H9 (cell line): ENCODE results near the gene ADSS2. TPM values are rescaled to one million over a fixed set of nuclear protein-coding genes. Genes with fewer than 3 reads are reported as not detected.

Experiments
- DNase-seq: peaks from one replicate; pipeline ENCODE4 v3.0.0-alpha.2; 2017
- H2AFZ ChIP-seq: one replicate; pipeline ENCODE4 v1.6.1; 2013; ENCODE audit warnings: mild to moderate bottlenecking, low read length, control low read depth, moderate library complexity
- H2AK5ac ChIP-seq: 2 replicates; pipeline ENCODE4 v1.6.1; 2013; ENCODE audit warnings: low read length, control low read depth, mixed read lengths; ENCODE audit not compliant: insufficient read length
- H2BK120ac ChIP-seq: one replicate; pipeline ENCODE4 v1.6.1; 2013; ENCODE audit warnings: low read depth, mild to moderate bottlenecking, low read length, control low read depth, inconsistent platforms; ENCODE audit not compliant: poor library complexity, severe bottlenecking
- H2BK12ac ChIP-seq: 2 replicates; pipeline ENCODE4 v1.6.1; 2013; ENCODE audit warnings: low read length, control low read depth, mixed read lengths, low read depth; ENCODE audit not compliant: insufficient read length
- H2BK15ac ChIP-seq: 2 replicates; pipeline ENCODE4 v1.6.1; 2013; ENCODE audit warnings: low read depth, low read length, control low read depth
- H2BK20ac ChIP-seq: one replicate; pipeline ENCODE4 v1.6.1; 2013; ENCODE audit warnings: low read depth, mild to moderate bottlenecking, low read length, control low read depth, inconsistent platforms; ENCODE audit not compliant: poor library complexity, severe bottlenecking
- H2BK5ac ChIP-seq: 2 replicates; pipeline ENCODE4 v1.6.1; 2013; ENCODE audit warnings: low read length, control low read depth, mixed read lengths; ENCODE audit not compliant: insufficient read length
- H3K14ac ChIP-seq: 2 replicates; pipeline ENCODE4 v1.6.1; 2013; ENCODE audit warnings: low read length, control low read depth; ENCODE audit not compliant: insufficient read depth
- H3K18ac ChIP-seq: 2 replicates; pipeline ENCODE4 v1.6.1; 2013; ENCODE audit warnings: low read depth, mild to moderate bottlenecking, mixed read lengths, low read length, control low read depth; ENCODE audit not compliant: insufficient read length
- H3K23ac ChIP-seq: 2 replicates; pipeline ENCODE4 v1.6.1; 2013; ENCODE audit warnings: low read length, control low read depth, mixed read lengths, low read depth; ENCODE audit not compliant: insufficient read length
- H3K23me2 ChIP-seq: 2 replicates; pipeline ENCODE4 v1.6.1; 2013; ENCODE audit warnings: low read depth, mild to moderate bottlenecking, mixed read lengths, low read length, control low read depth; ENCODE audit not compliant: insufficient read length, poor library complexity, severe bottlenecking
- H3K27ac ChIP-seq: 2 replicates; pipeline ENCODE4 v1.5.1; 2013; ENCODE audit warnings: low read length, control low read depth, mixed read lengths, low read depth; ENCODE audit not compliant: insufficient read length
- H3K27me3 ChIP-seq: 2 replicates; pipeline ENCODE4 v1.6.1; 2013; ENCODE audit warnings: low read length, control low read depth, inconsistent platforms; ENCODE audit not compliant: insufficient read depth
- H3K4ac ChIP-seq: 2 replicates; pipeline ENCODE4 v1.6.1; 2013; ENCODE audit warnings: low read depth, mild to moderate bottlenecking, control low read depth, inconsistent platforms, low read length, moderate library complexity
- H3K4me1 ChIP-seq: 2 replicates; pipeline ENCODE4 v1.6.1; 2013; ENCODE audit warnings: low read length, control low read depth, inconsistent platforms; ENCODE audit not compliant: insufficient read depth
- H3K4me2 ChIP-seq: 2 replicates; pipeline ENCODE4 v1.6.1; 2013; ENCODE audit warnings: low read length, control low read depth, mixed read lengths; ENCODE audit not compliant: insufficient read length, insufficient read depth
- H3K56ac ChIP-seq: 2 replicates; pipeline ENCODE4 v1.6.1; 2013; ENCODE audit warnings: low read depth, mild to moderate bottlenecking, mixed read lengths, low read length, control low read depth; ENCODE audit not compliant: insufficient read length
- H3K79me1 ChIP-seq: 2 replicates; pipeline ENCODE4 v1.6.1; 2013; ENCODE audit warnings: low read depth, mild to moderate bottlenecking, moderate library complexity, low read length, control low read depth, inconsistent platforms; ENCODE audit not compliant: insufficient read depth, poor library complexity, severe bottlenecking
- H3K79me2 ChIP-seq: 2 replicates; pipeline ENCODE4 v1.6.1; 2013; ENCODE audit warnings: low read length, control low read depth, inconsistent platforms; ENCODE audit not compliant: insufficient read depth
- H3K9ac ChIP-seq: 2 replicates; pipeline ENCODE4 v1.6.1; 2013; ENCODE audit warnings: low read length, control low read depth, mixed read lengths; ENCODE audit not compliant: insufficient read length; ENCODE audit errors: extremely low read depth
- H3K9me3 ChIP-seq: one replicate; pipeline ENCODE4 v1.6.1; 2013; ENCODE audit warnings: low read depth, low read length, inconsistent platforms; ENCODE audit not compliant: control insufficient read depth
- H3T11ph ChIP-seq: one replicate; pipeline ENCODE4 v1.6.1; 2013; ENCODE audit warnings: mild to moderate bottlenecking, low read length, control low read depth, inconsistent platforms
- H4K20me1 ChIP-seq: one replicate; pipeline ENCODE4 v1.6.1; 2013; ENCODE audit not compliant: control insufficient read depth, insufficient read length, insufficient read depth
- H4K5ac ChIP-seq: 2 replicates; pipeline ENCODE4 v1.6.1; 2013; ENCODE audit warnings: low read depth, mild to moderate bottlenecking, mixed read lengths, low read length, control low read depth; ENCODE audit not compliant: insufficient read length
- H4K8ac ChIP-seq: replicated peaks from 2 replicates; pipeline ENCODE4 v1.6.1; 2013; ENCODE audit warnings: low read length, control low read depth, mixed read lengths, low read depth; ENCODE audit not compliant: insufficient read length
- H4K91ac ChIP-seq: 2 replicates; pipeline ENCODE4 v1.6.1; 2013; ENCODE audit warnings: low read depth, mild to moderate bottlenecking, moderate library complexity, mixed read lengths, low read length, control low read depth; ENCODE audit not compliant: insufficient read length
- H3K27ac Mint-ChIP-seq, 3 experiments: 2 replicates in 2 of 3; 3 replicates in 1 of 3; pipeline ENCODE4 v1.8.0; 2020 to 2021; ENCODE audit warnings: mixed read lengths in 3 of 3, mild to moderate bottlenecking in 1 of 3, moderate library complexity in 1 of 3
- H3K27me3 Mint-ChIP-seq: 2 replicates; pipeline ENCODE4 v1.8.0; 2021; ENCODE audit warnings: low read depth, mild to moderate bottlenecking, moderate library complexity, mixed read lengths
- H3K36me3 Mint-ChIP-seq, 3 experiments: 2 replicates in 2 of 3; 3 replicates in 1 of 3; pipeline ENCODE4 v1.8.0; 2020 to 2021; ENCODE audit warnings: low read depth in 3 of 3, mixed read lengths in 3 of 3; ENCODE audit not compliant: insufficient read depth in 1 of 3
- H3K4me1 Mint-ChIP-seq, 2 experiments: 2 replicates each; pipeline ENCODE4 v1.8.0; 2020; ENCODE audit warnings: mixed read lengths in 2 of 2
- H3K4me3 Mint-ChIP-seq, 2 experiments: 2 replicates in 1 of 2; 3 replicates in 1 of 2; pipeline ENCODE4 v1.8.0; 2020 to 2021; ENCODE audit warnings: mild to moderate bottlenecking in 2 of 2, mixed read lengths in 2 of 2, moderate library complexity in 1 of 2
- H3K9me3 Mint-ChIP-seq, 2 experiments: 2 replicates in 1 of 2; 3 replicates in 1 of 2; pipeline ENCODE4 v1.8.0; 2020; ENCODE audit warnings: mild to moderate bottlenecking in 2 of 2, mixed read lengths in 2 of 2, moderate library complexity in 1 of 2
- CTCF ChIP-seq: fragments of 200-600 bp; sonication (generic); conservative IDR thresholded peaks from 3 replicates; pipeline ENCODE4 v1.8.0; 2021; ENCODE audit warnings: antibody characterized with exemption, mild to moderate bottlenecking
- WGBS: extraction: QIAGEN DNeasy Blood & Tissue Kit; methylation state at CpG from one replicate; pipeline ENCODE4 v1.1.7; 2013; ENCODE audit warnings: missing lambda C conversion rate, low lambda C conversion rate, mixed read lengths; ENCODE audit not compliant: insufficient read length; ENCODE audit errors: extremely low coverage; 5-methylcytosine and 5-hydroxymethylcytosine counted together
- total RNA-seq: library from RNA; stranded (reverse); gene quantifications from 2 replicates; pipeline ENCODE4 v1.2.1, GENCODE V29; 2021

The ADSS2 gene
- total RNA-seq, 1 experiment from 2014 or later = 65.4 TPM

DNA sequence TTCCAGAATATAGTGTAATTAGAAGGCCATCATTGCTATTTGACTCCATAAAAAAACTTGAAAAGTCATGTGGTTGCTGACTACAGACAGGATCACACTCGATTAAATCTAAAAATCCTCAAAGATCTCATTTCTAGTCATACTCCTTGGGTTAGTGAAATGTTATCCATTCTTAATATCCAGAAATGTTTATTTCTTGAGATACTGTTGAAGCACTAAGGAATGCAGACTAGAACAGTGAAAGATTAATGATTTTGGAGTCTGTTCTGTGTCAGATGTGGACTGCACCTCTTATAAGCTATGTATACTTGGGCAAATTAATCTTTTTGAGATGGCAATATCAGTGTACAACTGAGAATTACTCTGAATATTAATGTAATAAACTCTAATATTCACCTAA is 65.1 kb downstream of the ADSS2 start:
- no peak overlapping the region for H2AFZ ChIP-seq
- H3K27ac ChIP-seq = no peak overlapping the region
- no peak overlapping the region for H2BK5ac ChIP-seq
- H3K56ac ChIP-seq = no peak overlapping the region
- H4K5ac ChIP-seq = no peak overlapping the region
- no peak overlapping the region for H3K27ac Mint-ChIP-seq
- no peaks in the 10 kb centered on the region for H3K79me1 ChIP-seq
- H3K23me2 ChIP-seq = no peaks in the 10 kb centered on the region
- H3K4me1 Mint-ChIP-seq = 0 out of 4 replicates have a peak, but pooled peaks cover 0 to 2% of the 10 kb centered on the region in 2 experiments
- no peak overlapping the region for H2BK12ac ChIP-seq
- H4K20me1 ChIP-seq = no peaks in the 10 kb centered on the region
- WGBS = no CpG with 5 or more reads among the region's 1 CpG
- no peak overlapping the region for H3T11ph ChIP-seq
- no peak overlapping the region for H3K4me3 Mint-ChIP-seq
- no peak overlapping the region for H2BK15ac ChIP-seq
- H2BK20ac ChIP-seq = no peak overlapping the region
- no peak overlapping the region for H3K14ac ChIP-seq
- DNase-seq = no peak
- no peaks in the 10 kb centered on the region; a peak in 1 of 7 replicates for H3K36me3 Mint-ChIP-seq
- H3K79me2 ChIP-seq = no peaks in the 10 kb centered on the region
- H3K23ac ChIP-seq = no peak overlapping the region
- H3K4me2 ChIP-seq = no peak overlapping the region
- no peak overlapping the region for H3K4ac ChIP-seq
- no peaks in the 10 kb centered on the region for H3K27me3 ChIP-seq
- H3K18ac ChIP-seq = no peak overlapping the region
- no peak overlapping the region for H3K9ac ChIP-seq
- H3K9me3 Mint-ChIP-seq = no peaks in the 10 kb centered on the region
- TF ChIP-seq CTCF = no peak
- no peak overlapping the region for H4K8ac ChIP-seq
- no peaks in the 10 kb centered on the region for H3K9me3 ChIP-seq
- H4K91ac ChIP-seq = no peak overlapping the region
- no peaks in the 10 kb centered on the region for H3K4me1 ChIP-seq
- H2AK5ac ChIP-seq = no peak overlapping the region
- no peak overlapping the region for H2BK120ac ChIP-seq
- H3K27me3 Mint-ChIP-seq = no peaks in the 10 kb centered on the region
